ENCODE measurements around the gene WDFY4.

- TF ChIP-seq CTCF (conservative IDR thresholded peaks at IDR 0.05; ENCODE audit: low read length) (no peak), EZH2phosphoT487 (IDR thresholded peaks at IDR 0.05; ENCODE audit: borderline replicate concordance) (no peak)
Measured at GRCh38 chr10:48938990-48939536, 254.4 kb downstream of the WDFY4 start.
